COLO668 (cell line): ENCODE measurements around the gene STX3.
"Not testable (repeated sequence)": the region's sequence is repeated elsewhere in the genome, so short reads cannot be mapped to it uniquely, and the experiment has no call there.

Source experiments
- DNase-seq: peaks from one replicate; lab custom pipeline; 2025; ENCODE audit not compliant: unreplicated experiment; lab: John Stamatoyannopoulos, UW

Gene STX3

DNA sequence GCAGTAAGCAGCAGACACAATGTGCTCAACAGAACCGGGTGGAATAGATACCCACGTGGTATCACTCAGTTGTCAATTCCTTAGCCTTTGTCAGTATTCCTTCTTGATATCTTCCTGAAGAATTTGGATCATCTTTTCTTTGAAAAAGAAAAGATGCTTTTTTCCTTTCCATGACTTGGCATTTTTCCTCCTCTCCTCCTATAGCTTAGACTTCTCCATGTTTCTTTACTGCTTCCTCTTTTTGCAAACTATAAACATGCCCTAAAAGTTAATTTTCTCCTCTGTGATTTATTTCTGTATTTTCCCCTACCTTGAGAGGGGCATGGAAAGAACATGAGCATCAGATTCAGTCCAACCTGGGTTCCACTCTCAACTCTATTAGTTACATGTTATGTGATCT lies 78.4 kb downstream of the STX3 start:
- DNase-seq = no peak

DNA sequence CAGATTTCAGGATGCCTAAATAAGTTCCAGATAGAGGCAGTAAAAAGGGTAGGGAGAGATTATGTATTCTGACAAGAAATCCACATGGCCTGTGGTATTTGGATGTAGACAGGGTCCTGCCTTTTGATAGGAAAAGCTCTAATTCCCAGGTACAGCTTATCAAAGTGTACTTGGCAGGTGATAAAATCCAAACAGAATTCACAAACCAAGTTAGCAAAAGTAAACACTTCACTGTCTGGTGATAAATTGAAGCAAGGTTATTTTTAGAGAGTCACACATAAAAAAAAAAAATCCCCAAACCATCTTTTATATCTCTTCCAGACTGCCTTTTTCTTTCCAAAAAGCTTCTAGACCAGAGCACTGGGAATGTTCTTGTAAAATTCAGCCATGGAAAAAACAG lies 84.4 kb downstream of the STX3 start:
- DNase-seq = no peak

DNA sequence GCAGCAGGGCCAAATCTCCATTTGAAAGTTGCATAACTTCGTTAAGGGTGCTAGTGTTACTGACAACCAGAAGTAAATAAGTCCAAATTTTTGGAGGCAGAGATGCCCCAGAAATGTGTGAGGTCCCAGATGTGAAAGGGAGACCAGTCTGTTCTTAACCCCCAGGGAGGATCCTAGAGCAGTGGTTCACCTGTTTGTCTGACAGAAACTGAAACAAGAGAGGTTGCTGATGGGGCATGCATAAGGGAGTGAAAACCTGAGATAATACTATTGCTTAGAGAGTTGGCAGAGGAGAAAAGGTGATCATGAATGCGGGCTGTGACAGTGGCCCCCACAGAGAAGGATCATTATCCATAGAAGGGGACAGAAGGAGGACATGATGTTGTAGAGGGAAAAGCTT lies 86.3 kb downstream of the STX3 start:
- DNase-seq = no peak

DNA sequence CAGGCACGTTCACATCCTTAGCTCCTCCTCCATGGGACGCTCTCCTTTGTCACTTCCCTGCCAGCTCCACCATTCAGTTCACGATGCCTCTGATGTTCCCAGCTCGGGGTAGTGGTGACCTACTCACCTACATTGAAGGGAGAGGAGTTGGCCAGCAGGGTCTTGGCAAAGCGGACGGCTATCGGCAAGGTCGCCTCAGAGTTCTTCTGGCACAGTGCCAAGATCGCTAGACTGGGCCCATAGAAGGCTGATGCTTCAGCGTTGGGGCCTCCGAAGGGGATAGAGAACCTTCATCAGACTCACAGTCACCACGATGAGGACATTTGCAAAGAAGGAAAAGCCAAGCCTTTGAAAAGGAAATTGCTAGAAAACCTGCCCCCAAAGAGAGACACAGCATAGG lies 87.1 kb downstream of the STX3 start:
- no peak for DNase-seq

DNA sequence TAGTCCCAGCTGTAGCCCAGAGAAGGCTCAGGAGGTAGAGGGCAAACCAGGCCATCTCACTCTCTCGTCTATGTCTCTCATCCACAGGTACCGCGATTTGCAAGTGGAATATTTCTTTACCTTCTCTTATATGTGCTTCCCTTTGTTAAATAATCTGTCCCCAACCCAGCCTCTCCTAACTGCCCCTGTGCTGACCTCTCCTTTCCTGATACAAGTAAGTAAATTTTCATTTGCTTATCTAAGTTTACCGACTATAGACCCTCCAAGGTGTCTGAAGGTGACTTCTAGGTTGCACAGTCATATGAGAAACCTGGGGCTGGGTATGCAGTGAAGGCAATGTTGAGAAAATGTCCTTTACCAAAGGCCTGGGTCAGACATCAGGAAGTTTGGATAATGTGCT lies 90.2 kb downstream of the STX3 start, which contains the start of gene CBLIF:
Gene CBLIF (minus strand): TSS at position 101 of the 400 bp plus-strand sequence. CDS start 46 bp downstream, at position 55.
- no peak for DNase-seq

DNA sequence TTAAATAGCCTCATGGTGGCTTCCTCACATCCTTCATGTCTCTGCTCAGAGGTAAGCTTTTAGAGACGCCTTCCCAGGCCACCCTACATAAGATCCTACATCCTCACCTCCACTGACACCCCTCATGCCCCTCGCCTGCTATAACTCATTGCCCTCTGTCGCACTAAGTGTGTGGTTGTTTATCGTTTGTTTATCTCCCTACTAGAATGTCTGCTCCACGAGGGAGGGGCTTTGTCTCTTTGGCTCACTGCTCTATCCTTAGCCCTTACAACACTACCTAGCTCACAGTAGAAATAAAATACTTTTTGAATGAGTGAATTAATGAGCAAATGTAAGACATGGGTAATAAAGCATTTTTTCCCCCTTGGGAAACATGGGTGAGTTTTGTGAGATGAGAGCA lies 91.4 kb downstream of the STX3 start:
- DNase-seq = no peak

DNA sequence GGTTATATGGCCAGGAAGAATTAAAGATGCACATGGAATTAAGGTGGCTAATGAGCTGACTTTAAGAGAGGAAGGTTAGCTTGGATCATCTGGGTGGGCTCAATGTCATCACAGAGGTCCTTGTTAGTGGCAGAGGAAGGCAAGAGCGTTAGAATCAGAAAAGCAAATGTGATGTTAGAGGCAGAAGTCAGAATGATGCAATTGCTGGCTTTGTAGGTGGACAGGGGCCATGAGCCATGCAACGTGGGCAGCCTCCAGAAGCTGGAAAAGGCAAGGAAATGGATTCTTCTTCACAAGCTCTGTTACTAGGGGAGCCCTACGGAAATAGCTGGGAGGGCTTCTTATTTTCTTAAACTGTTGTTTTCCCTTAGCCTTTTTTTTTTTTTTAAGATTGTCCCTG lies 92.5 kb downstream of the STX3 start:
- no peak for DNase-seq

DNA sequence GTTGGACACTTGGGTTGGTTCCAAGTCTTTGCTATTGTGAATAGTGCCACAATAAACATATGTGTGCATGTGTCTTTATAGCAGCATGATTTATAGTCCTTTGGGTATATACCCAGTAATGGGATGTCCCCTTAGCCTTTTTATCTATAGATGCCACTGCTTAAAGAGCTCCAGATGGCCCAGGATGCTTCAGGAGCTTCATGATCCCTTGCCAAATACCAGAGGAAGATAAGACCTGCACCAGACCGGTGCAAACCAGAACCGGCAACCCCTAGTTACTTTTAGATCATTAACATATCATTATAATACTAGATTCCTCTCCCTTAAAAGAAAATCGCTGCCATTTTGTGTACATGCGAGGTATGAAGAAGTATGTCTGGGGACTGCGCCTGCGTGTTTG lies 93.3 kb downstream of the STX3 start:
- DNase-seq = not testable (repeated sequence)

DNA sequence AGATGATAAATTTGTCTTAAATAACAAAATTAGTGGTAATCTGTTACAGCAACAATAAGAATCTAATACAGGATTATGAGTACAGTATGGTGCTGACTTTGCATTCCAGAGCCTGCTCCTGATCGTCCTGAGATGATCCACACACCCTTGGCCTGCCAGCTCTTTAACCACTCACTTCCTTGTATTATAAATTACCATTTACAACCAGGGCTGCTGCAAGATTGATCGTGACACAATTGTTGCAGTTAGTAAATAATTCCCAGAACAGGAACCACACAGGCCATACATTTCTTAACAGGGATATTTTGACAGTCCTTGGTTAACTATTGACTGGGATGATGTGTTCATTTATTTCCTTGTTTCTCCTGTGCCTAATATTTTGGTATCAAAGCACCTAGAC lies 94.0 kb downstream of the STX3 start:
- no peak for DNase-seq

DNA sequence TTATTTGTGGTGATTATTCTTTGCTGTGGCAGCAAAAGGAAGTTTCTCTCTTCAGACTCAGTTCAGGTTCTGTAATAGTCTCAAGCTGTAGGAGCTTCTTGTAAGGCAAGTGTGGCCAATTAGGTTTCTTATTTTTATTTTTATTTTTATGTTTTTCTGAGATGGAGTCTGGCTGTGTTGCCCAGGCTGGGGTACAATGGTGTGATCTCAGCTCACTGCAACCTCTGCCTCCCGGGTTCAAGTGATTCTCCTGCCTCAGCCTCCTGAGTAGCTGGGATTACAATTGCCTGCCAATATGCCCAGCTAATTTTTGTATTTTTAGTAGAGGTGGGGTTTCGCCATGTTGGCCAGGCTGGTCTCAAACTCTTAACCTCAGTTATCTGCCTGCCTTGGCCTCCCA lies 94.4 kb downstream of the STX3 start:
- not testable (repeated sequence) for DNase-seq

DNA sequence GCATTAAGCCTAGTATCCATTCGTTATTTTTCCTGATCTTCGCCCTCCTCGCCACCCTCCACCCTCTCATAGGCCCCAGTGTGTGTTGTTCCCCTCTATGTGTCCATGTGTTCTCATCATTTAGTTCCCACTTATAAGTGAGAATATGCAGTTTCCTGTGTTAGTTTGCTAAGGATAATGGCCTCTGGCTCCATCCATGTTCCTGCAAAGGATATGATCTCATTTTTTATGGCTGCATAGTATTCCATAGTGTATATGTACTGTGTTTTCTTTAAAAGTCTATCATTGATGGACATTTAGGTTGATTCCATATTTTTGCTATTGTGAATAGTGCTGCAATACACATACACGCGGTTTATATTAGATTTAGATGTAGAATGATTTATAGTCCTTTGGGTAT lies 96.2 kb downstream of the STX3 start:
- DNase-seq = not testable (repeated sequence)

DNA sequence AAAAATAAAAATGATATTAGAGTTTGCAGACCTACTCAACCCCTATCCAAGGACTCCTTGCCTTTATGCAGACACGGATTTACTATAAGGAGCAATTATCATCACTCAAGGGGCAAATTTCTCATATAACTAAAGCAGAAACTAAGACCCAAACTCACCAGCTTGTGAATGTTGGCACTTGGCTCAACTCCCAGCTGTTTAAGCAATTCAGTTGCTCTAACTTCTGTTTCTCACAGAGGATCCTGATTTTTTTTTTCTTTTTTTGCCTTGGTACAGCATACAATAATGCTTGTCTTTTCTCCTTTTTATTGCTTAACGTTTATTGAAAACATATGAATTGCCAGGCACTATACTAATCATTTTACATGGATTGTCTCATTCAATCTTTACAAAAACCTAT lies 99.7 kb downstream of the STX3 start:
- no peak for DNase-seq
